A673 (cell line): ENCODE results near the gene CEP41. TPM values are rescaled to one million over a fixed set of nuclear protein-coding genes. Genes with fewer than 3 reads are reported as not detected.

Experiments
- BruUV-seq: library from RNA; stranded (reverse); fragments of 400-500 nt; replicated peaks from 2 replicates; lab custom pipeline; 2021; lab: Mats Ljungman, UMichigan
- CTCF ChIA-PET: fragments of 300-600 bp; sonication (Branson Sonifier 250); formaldehyde crosslinking; loops from one replicate; lab custom pipeline; 2022; ENCODE audit warnings: antibody characterized with exemption; lab: Charles Lee
- POLR2A ChIA-PET: fragments of 300-600 bp; sonication (Branson Sonifier 250); formaldehyde crosslinking; loops from one replicate; lab custom pipeline; 2022; ENCODE audit warnings: antibody characterized with exemption; ENCODE audit not compliant: low non-redundant PET; lab: Charles Lee
- DNase-seq: peaks from one replicate; pipeline ENCODE4 v3.0.0-alpha.2; 2015; ENCODE audit warnings: low spot score
- H3K27ac ChIP-seq: fragments of 200-600 bp; sonication (generic); 2 replicates; pipeline ENCODE4 v1.5.1; 2016; ENCODE audit warnings: mixed run types, low read depth, mild to moderate bottlenecking, mixed read lengths, antibody characterized with exemption, low read length; ENCODE audit not compliant: poor library complexity, severe bottlenecking
- H3K27me3 ChIP-seq: fragments of 200-600 bp; sonication (generic); replicated peaks from 2 replicates; pipeline ENCODE4 v1.6.1; 2017; ENCODE audit warnings: mixed run types, low read depth, mild to moderate bottlenecking, mixed read lengths, antibody characterized with exemption, low read length; ENCODE audit not compliant: insufficient read depth, poor library complexity
- H3K36me3 ChIP-seq: fragments of 200-600 bp; sonication (generic); 2 replicates; pipeline ENCODE4 v1.6.1; 2016; ENCODE audit warnings: mixed run types, mild to moderate bottlenecking, mixed read lengths, antibody characterized with exemption, low read length; ENCODE audit not compliant: insufficient read depth, poor library complexity, severe bottlenecking
- H3K4me1 ChIP-seq: fragments of 200-600 bp; sonication (generic); 2 replicates; pipeline ENCODE4 v1.6.1; 2017; ENCODE audit warnings: mixed run types, mild to moderate bottlenecking, mixed read lengths, antibody characterized with exemption, low read length; ENCODE audit not compliant: insufficient read depth, poor library complexity, severe bottlenecking
- H3K4me3 ChIP-seq: fragments of 200-600 bp; sonication (generic); 2 replicates; pipeline ENCODE4 v1.5.1; 2016; ENCODE audit warnings: low read depth, mixed run types, mild to moderate bottlenecking, mixed read lengths, low read length; ENCODE audit not compliant: poor library complexity, severe bottlenecking
- H3K9me3 ChIP-seq: fragments of 200-600 bp; sonication (generic); 2 replicates; pipeline ENCODE4 v1.6.1; 2016; ENCODE audit warnings: mixed run types, low read depth, mild to moderate bottlenecking, mixed read lengths, antibody characterized with exemption, low read length; ENCODE audit not compliant: poor library complexity, severe bottlenecking
- EZH2 ChIP-seq: fragments of 200-600 bp; sonication (generic); IDR thresholded peaks from 2 replicates; pipeline ENCODE4 v1.6.1; 2017; ENCODE audit warnings: borderline replicate concordance, low read depth, mild to moderate bottlenecking, mixed read lengths, antibody characterized with exemption, low read length; ENCODE audit not compliant: poor library complexity, severe bottlenecking
- intact Hi-C: fragments of 100-400 bp; cut with micrococcal nuclease; formaldehyde crosslinking; loops from one replicate; pipeline ENCODE4 v1.10.0; 2022; ENCODE audit not compliant: unreplicated experiment
- total RNA-seq: library from RNA; stranded (reverse); gene quantifications from 2 replicates; pipeline ENCODE4 v1.2.3, GENCODE V29; 2021
- TF ChIP-seq, protein P1 (sequence below): fragments of 300-800, 200-600 bp; sonication (generic); conservative IDR thresholded peaks from 2 replicates; pipeline ENCODE4 v1.5.1; 2017; ENCODE audit warnings: low read depth, mild to moderate bottlenecking, antibody characterized with exemption, low read length, moderate library complexity, mixed read lengths

CEP41 gene
- total RNA-seq, 1 experiment from 2014 or later, result 25.7 TPM

DNA sequence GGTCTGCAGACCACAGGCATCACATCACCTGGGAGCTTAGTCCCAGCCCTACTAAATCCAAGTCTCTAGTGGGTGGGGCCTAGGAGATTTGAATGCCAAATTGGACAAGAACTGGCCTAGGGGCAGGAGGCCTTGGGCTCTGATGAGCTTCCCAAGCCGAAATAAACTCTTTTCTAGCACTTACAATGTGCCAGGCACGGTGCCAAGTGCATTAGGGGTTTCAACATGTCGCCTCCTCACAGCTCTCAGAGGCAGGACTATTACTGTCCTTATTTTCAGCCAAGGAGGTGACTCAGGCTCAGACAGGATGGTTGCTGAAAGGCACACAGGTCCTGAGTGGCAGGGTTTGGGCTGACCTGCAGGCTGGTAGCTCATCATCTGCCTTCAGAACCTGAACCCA is 69.8 kb downstream of the CEP41 start:
- DNase-seq, result no peak
- Histone ChIP-seq H3K27me3 (no peaks in the 10 kb centered on the region), H3K9me3 (no peaks in the 10 kb centered on the region), H3K4me1 (peaks cover 1% of the 10 kb centered on the region), H3K27ac (no peak overlapping the region), H3K36me3 (no peaks in the 10 kb centered on the region), H3K4me3 (no peak overlapping the region)
- CTCF ChIA-PET, result no interaction called here
- BruUV-seq, result no TSS peak
- intact Hi-C loops, result no loop called here
- POLR2A ChIA-PET, result no interaction called here
- no peak for TF ChIP-seq EZH2
- TF ChIP-seq, protein P1, sequence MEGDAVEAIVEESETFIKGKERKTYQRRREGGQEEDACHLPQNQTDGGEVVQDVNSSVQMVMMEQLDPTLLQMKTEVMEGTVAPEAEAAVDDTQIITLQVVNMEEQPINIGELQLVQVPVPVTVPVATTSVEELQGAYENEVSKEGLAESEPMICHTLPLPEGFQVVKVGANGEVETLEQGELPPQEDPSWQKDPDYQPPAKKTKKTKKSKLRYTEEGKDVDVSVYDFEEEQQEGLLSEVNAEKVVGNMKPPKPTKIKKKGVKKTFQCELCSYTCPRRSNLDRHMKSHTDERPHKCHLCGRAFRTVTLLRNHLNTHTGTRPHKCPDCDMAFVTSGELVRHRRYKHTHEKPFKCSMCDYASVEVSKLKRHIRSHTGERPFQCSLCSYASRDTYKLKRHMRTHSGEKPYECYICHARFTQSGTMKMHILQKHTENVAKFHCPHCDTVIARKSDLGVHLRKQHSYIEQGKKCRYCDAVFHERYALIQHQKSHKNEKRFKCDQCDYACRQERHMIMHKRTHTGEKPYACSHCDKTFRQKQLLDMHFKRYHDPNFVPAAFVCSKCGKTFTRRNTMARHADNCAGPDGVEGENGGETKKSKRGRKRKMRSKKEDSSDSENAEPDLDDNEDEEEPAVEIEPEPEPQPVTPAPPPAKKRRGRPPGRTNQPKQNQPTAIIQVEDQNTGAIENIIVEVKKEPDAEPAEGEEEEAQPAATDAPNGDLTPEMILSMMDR, result no peak

DNA sequence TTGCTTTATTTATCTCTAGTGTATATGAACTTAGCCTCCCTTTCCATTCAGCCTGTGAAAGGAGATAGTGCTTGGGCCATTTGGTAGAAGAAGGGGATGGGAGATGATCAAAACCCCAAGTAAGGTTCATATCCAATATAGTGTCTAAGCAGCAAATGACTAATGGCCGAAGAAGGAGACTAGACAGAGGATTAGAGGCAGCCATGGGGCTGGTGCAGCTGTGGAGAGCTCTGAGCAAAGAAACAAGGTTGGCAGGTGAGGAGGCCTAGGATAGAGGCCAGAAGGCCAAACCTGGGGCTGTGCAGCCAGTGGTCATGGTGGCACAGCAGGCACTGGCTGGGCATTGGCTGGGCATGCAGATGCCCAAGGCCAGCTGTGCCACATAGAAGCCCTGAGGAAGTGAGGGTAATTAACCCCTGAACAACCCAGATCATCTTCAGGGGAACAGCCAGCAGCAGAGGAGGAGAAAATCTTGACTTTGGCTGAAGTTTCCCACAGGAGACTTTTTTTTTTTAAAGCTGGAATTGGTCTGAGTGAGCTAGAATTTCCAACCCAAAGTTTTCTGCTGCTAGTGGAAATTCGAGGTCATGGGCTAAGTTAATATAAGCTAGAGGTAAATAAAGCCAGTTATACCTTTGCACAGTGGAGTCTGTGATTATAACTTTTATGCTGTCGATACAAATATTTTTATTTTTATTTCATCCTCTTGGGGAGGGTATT is 70.8 kb downstream of the CEP41 start:
- TF ChIP-seq, protein P1, result no peak
- no peak for TF ChIP-seq EZH2
- BruUV-seq, result no TSS peak
- POLR2A ChIA-PET, result no interaction called here
- peaks cover 12% of the 10 kb centered on the region for H3K4me1 ChIP-seq
- no peaks in the 10 kb centered on the region for H3K36me3 ChIP-seq
- DNase-seq, result no peak
- intact Hi-C loops, result no loop called here
- H3K9me3 ChIP-seq, result no peaks in the 10 kb centered on the region
- H3K4me3 ChIP-seq, result no peak overlapping the region
- CTCF ChIA-PET, result no interaction called here
- no peak overlapping the region for H3K27ac ChIP-seq
- H3K27me3 ChIP-seq, result no peaks in the 10 kb centered on the region

DNA sequence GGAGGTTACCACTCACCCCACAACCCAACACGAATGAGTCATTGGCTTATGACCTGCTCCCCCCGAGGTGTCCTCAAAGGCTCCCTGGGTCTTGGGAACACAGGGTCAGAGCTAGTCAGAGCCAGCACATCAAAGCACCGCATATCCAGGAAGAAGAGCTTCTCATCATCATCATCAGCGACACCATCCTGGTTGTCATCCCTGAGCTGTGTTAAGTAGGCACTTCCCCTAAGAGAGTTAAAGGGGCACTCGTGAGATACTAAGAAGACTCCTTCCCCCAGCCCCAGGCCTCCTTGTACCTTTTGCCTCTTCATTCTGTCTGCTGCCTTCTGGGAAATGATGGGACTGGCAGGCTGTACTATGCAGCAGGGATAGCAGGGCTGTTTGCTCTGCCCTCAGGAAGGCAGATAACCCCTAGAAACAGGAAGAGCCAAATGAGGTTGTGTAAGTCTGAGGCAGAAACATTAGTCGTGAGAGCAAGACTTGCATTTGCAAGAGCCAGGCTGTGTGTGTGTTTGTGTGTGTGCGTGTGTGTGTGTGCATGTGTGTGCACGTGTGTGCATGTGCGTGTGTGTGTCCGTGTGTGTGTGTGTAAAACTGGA is 71.6 kb downstream of the CEP41 start:
- POLR2A ChIA-PET, result no interaction called here
- no TSS peak for BruUV-seq

More for the DNA sequence above, 71.6 kb downstream of the CEP41 start:
- TF ChIP-seq EZH2, result no peak
- TF ChIP-seq, protein P1, result no peak
- intact Hi-C loops, result no loop called here
- DNase-seq, result no peak
- CTCF ChIA-PET, result no interaction called here
- H3K4me3 ChIP-seq, result no peak overlapping the region
- no peaks in the 10 kb centered on the region for H3K9me3 ChIP-seq
- no peaks in the 10 kb centered on the region for H3K27me3 ChIP-seq
- no peaks in the 10 kb centered on the region for H3K36me3 ChIP-seq
- H3K4me1 ChIP-seq, result peaks cover 17% of the 10 kb centered on the region
- H3K27ac ChIP-seq, result no peak overlapping the region
